Prostate gland (tissue), 2 donors: ENCODE measurements around the gene RPTOR. TPM values are rescaled to one million over a fixed set of nuclear protein-coding genes. Genes with fewer than 3 reads are reported as not detected.

Experiments used
- DNase-seq: peaks from one replicate; pipeline ENCODE4 v3.0.0-alpha.2; 2019; ENCODE audit warnings: low spot score
- H3K27ac ChIP-seq, 2 donors: fragments of 200-600 bp; sonication (generic); 2 replicates each; pipeline ENCODE4 v1.5.1; 2017 to 2019
- H3K27me3 ChIP-seq: fragments of 200-600 bp; sonication (generic); replicated peaks from 2 replicates; pipeline ENCODE4 v1.5.1; 2019; ENCODE audit not compliant: insufficient read depth
- H3K36me3 ChIP-seq, 2 donors: fragments of 200-600 bp; sonication (generic); 1 replicate in 1 of 2; 2 replicates in 1 of 2; pipeline versions ENCODE4 v1.5.1 to v1.8.1; 2017 to 2019
- H3K4me1 ChIP-seq: fragments of 200-600 bp; sonication (generic); replicated peaks from 2 replicates; pipeline ENCODE4 v1.5.1; 2019
- H3K4me3 ChIP-seq, 2 donors: fragments of 200-600 bp; sonication (generic); 2 replicates each; pipeline ENCODE4 v1.5.1; 2017 to 2019
- H3K9me3 ChIP-seq: fragments of 200-600 bp; sonication (generic); 2 replicates; pipeline ENCODE4 v1.5.1; 2017
- POLR2A ChIP-seq: fragments of 450-650 bp; IDR thresholded peaks from one replicate; pipeline ENCODE4 v1.6.1; 2016; ENCODE audit warnings: antibody characterized with exemption, mild to moderate bottlenecking
- POLR2AphosphoS5 ChIP-seq: sonication (generic); formaldehyde crosslinking; IDR thresholded peaks from one replicate; pipeline ENCODE4 v1.6.1; 2017; ENCODE audit warnings: antibody characterized with exemption
- WGBS: methylation state at CpG from one replicate; pipeline ENCODE4 v1.1.5; 2018; 5-methylcytosine and 5-hydroxymethylcytosine counted together
- intact Hi-C: fragments of 100-400 bp; cut with DNase I; formaldehyde crosslinking; loops from one replicate; pipeline ENCODE4 v1.14.2; 2022
- total RNA-seq, 2 donors: library from RNA; depleted of rRNA; stranded (reverse); fragments of >200 nt; gene quantifications; one replicate each; pipeline ENCODE4 v1.1.0, GENCODE V29; 2016
- TF ChIP-seq, protein P1 (sequence below), 4 experiments: fragments of 200-600 bp in 2 of 4; fragments of 450-650 bp in 2 of 4; sonication (generic) in 2 of 4; IDR thresholded peaks; 1 replicate in 3 of 4; 2 replicates in 1 of 4; pipeline ENCODE4 v1.5.1; 2016 to 2019; ENCODE audit warnings: antibody characterized with exemption in 4 of 4, mild to moderate bottlenecking in 2 of 4, moderate library complexity in 2 of 4

The RPTOR gene
- total RNA-seq, 2 donors from 2014 or later = 30.3 to 62.5 TPM

DNA sequence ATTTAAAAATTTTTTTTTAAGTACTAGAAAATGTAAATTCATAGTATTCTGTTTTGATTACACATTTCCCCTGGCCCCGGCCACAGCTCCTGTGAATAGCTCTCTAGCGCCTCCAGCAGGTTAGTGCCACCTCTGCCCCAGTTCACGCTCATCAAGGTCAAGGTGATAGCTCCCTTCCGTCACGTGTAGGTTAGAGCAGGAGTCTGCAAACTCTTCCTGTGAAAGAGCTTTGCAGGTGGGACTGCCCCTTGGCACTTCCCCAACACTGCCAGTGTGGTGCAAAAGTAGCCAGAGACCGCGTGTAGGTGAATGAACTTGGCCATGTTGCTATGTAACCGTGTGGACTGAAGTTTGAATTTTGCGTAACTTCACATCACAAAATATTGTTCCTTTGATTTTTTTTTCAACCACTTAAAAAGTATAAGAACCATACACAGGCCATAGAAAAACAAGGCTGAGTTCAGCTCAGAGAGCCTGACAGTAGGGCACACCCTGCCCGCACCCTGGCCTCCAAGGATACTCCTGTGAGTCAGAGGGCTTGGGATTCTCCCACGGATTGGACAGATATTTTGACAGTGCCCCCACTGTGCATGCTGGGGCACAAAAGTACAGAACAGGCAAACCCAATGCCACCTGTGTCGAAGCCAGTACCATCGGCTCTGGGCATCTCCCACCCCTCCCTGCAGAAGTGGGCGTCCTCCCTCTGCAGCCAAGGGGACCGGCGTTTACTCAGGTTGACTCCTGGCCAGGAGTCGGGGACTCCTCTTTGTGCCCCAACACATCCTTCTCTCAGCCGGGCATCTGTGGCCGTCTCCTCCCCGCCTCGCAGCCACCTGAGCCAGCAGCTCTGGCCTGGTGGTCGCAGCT lies 355.0 kb downstream of the RPTOR start:
- Histone ChIP-seq H3K36me3 (no peaks in the 10 kb centered on the region), H3K4me1 (no peaks in the 10 kb centered on the region), H3K27ac (no peak overlapping the region), H3K4me3 (no peak overlapping the region), H3K9me3 (no peaks in the 10 kb centered on the region), H3K27me3 (no peaks in the 10 kb centered on the region)
- intact Hi-C loops = no loop called here
- 80% methylated on average over 22 of the region's 22 CpGs for WGBS
- DNase-seq = no peak
- TF ChIP-seq, protein P1, sequence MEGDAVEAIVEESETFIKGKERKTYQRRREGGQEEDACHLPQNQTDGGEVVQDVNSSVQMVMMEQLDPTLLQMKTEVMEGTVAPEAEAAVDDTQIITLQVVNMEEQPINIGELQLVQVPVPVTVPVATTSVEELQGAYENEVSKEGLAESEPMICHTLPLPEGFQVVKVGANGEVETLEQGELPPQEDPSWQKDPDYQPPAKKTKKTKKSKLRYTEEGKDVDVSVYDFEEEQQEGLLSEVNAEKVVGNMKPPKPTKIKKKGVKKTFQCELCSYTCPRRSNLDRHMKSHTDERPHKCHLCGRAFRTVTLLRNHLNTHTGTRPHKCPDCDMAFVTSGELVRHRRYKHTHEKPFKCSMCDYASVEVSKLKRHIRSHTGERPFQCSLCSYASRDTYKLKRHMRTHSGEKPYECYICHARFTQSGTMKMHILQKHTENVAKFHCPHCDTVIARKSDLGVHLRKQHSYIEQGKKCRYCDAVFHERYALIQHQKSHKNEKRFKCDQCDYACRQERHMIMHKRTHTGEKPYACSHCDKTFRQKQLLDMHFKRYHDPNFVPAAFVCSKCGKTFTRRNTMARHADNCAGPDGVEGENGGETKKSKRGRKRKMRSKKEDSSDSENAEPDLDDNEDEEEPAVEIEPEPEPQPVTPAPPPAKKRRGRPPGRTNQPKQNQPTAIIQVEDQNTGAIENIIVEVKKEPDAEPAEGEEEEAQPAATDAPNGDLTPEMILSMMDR (IDR thresholded peaks at IDR 0.05) = peak in 2 of 4 experiments; percentile 14 to 32
- TF ChIP-seq POLR2AphosphoS5 = no peak

DNA sequence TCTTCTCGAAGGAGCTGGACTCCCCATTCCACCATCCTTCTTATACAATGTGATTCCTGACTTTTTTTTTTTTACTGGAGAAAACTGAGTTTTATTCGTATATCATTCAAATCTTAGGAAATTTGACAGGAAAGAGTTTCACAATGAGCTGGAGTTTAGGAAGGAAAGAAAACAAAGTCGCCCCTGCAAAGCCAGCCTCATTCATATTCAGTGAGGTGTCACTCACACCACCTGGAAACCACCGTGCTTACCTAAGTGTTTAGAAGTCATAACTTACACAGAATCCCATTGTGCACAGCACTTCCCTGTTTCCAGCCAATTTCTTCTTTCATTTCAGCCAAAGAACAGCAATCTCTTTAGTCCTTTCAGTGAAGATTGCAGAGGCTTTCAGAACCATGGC lies 356.7 kb downstream of the RPTOR start:
- Histone ChIP-seq H3K4me1 (no peaks in the 10 kb centered on the region), H3K27ac (peak overlapping the region in 1 of 2 donors; percentile 15), H3K9me3 (no peaks in the 10 kb centered on the region), H3K27me3 (no peaks in the 10 kb centered on the region), H3K36me3 (no peaks in the 10 kb centered on the region), H3K4me3 (no peak overlapping the region)
- intact Hi-C loops = no loop called here
- no peak for DNase-seq
- 37% methylated on average over 4 of the region's 4 CpGs for WGBS
- TF ChIP-seq POLR2AphosphoS5 (no peak), POLR2A (no peak)
- TF ChIP-seq, protein P1 (IDR thresholded peaks at IDR 0.05) = no peak

DNA sequence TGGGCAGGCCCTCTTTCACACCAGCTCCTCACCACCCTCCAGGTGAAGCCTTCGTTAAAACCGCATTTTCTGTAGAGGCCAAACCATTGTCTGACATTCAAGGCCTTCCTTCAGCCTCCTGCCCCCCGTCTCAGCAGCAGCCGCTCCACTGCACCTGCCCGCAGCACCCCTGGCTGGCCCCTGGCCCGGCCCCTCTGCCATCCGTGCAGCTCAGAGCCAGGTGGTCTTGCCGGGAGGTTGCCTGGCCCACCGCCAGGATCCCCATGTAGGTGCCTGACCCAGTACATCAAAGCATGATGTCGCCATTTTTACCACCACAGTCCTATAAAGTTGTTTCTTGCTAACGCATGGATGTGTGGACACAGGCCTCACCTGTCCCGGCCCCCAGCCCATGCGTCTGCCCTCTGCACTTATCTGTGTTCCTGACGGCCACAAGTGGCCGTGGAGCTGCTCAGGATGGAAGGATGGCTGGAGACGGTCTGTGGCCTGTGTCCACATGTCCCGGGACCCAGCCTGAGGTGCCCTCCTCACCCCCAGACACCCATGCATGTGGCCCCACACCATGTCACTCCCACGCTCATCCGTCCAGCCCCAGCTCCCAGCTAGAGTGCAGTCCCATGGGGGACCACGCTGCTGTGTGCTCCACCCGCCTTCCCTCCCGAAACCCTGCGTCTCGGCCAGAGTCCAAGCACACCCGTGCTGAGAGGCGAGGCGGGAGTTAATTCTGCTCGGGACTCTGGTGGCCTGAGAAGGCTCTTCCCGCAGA lies 357.7 kb downstream of the RPTOR start:
- H3K4me1 ChIP-seq = no peaks in the 10 kb centered on the region
- H3K27ac ChIP-seq = no peak overlapping the region
- no peaks in the 10 kb centered on the region for H3K36me3 ChIP-seq
- no peaks in the 10 kb centered on the region for H3K27me3 ChIP-seq
- DNase-seq = no peak
- no peak overlapping the region for H3K4me3 ChIP-seq
- TF ChIP-seq POLR2AphosphoS5 (no peak), POLR2A (no peak)
- TF ChIP-seq, protein P1 (IDR thresholded peaks at IDR 0.05) = no peak
- intact Hi-C loops = no loop called here
- WGBS = 88% methylated on average over 29 of the region's 29 CpGs
- H3K9me3 ChIP-seq = no peaks in the 10 kb centered on the region

DNA sequence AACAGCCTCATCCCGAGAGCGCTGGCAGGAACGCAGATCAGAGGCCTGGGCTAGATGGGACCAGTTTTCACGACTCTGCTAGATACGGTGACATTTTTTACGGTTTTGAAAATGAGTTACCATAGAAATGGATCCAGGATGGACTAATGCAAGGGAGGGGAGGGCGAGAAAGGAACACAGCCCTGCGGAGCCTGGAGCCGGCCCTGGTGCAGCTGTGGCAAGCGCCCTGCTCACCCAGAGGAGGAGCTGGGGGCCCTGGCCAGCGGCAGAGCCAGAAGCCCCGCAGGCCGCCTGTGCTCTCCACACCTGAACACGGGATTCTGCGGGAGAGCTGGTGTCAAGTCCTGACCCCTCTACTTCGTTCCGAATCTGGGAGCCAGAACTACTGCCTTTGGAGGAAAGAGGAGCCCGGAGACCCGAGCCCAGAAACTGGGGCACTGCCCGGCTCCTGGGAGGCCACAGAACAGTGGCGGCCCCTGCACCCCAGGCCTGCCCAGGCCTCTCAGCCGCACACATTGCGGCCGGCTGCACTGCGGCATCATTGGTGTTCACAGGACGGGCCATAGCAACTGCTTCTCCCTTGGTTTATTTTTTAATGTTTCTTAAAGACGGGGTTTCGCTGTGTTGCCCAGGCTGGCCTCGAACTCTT lies 358.4 kb downstream of the RPTOR start:
- no peak for DNase-seq
- Histone ChIP-seq H3K4me1 (no peaks in the 10 kb centered on the region), H3K9me3 (no peaks in the 10 kb centered on the region), H3K36me3 (no peaks in the 10 kb centered on the region), H3K27ac (no peak overlapping the region), H3K27me3 (no peaks in the 10 kb centered on the region), H3K4me3 (no peak overlapping the region)
- intact Hi-C loops = no loop called here
- 97% methylated on average over 26 of the region's 29 CpGs for WGBS
- TF ChIP-seq, protein P1 (IDR thresholded peaks at IDR 0.05) = no peak
- no peak for TF ChIP-seq POLR2A
- TF ChIP-seq POLR2AphosphoS5 = no peak
